Neural progenitor cell (in vitro differentiated cells): ENCODE results near the gene RIMKLA. TPM values are rescaled to one million over a fixed set of nuclear protein-coding genes. Genes with fewer than 3 reads are reported as not detected.

ENCODE experiments used
- DNase-seq: peaks from one replicate; pipeline ENCODE4 v3.0.0-alpha.2; 2016; ENCODE audit warnings: low spot score
- H2AFZ ChIP-seq: fragments of 200-600 bp; sonication (generic); replicated peaks from 2 replicates; pipeline ENCODE4 v1.6.1; 2016; ENCODE audit warnings: antibody characterized with exemption
- H3F3A ChIP-seq: fragments of 200-600 bp; sonication (generic); 2 replicates; pipeline ENCODE4 v1.6.1; 2016; ENCODE audit warnings: antibody characterized with exemption, low read depth
- H3K27ac ChIP-seq: fragments of 200-600 bp; sonication (generic); 2 replicates; pipeline ENCODE4 v1.5.1; 2016; ENCODE audit warnings: mild to moderate bottlenecking
- H3K27me3 ChIP-seq: fragments of 200-600 bp; sonication (generic); 2 replicates; pipeline ENCODE4 v1.6.1; 2016; ENCODE audit warnings: mild to moderate bottlenecking, moderate library complexity
- H3K36me3 ChIP-seq: fragments of 200-600 bp; sonication (generic); 2 replicates; pipeline ENCODE4 v1.5.1; 2016
- H3K4me1 ChIP-seq: fragments of 200-600 bp; sonication (generic); 2 replicates; pipeline ENCODE4 v1.6.1; 2016; ENCODE audit warnings: mixed run types
- H3K4me2 ChIP-seq: fragments of 200-600 bp; sonication (generic); 2 replicates; pipeline ENCODE4 v1.6.1; 2016
- H3K4me3 ChIP-seq: fragments of 200-600 bp; sonication (generic); 2 replicates; pipeline ENCODE4 v1.5.1; 2016
- H3K79me2 ChIP-seq: fragments of 200-600 bp; sonication (generic); 2 replicates; pipeline ENCODE4 v1.6.1; 2016; ENCODE audit warnings: low read depth
- H3K9ac ChIP-seq: fragments of 200-600 bp; sonication (generic); 2 replicates; pipeline ENCODE4 v1.6.1; 2016
- H3K9me3 ChIP-seq: fragments of 200-600 bp; sonication (generic); 2 replicates; pipeline ENCODE4 v1.5.1; 2016; ENCODE audit warnings: low read depth
- H4K20me1 ChIP-seq: fragments of 200-600 bp; sonication (generic); 2 replicates; pipeline ENCODE4 v1.6.1; 2016; ENCODE audit warnings: low read depth
- H3K27ac Mint-ChIP-seq: 3 replicates; pipeline ENCODE4 v1.8.0; 2021; ENCODE audit warnings: mixed read lengths
- H3K27me3 Mint-ChIP-seq: 2 replicates; pipeline ENCODE4 v1.8.0; 2022; ENCODE audit warnings: low read depth, mild to moderate bottlenecking, inconsistent platforms, moderate library complexity, mixed read lengths; ENCODE audit not compliant: insufficient read depth
- H3K36me3 Mint-ChIP-seq: 3 replicates; pipeline ENCODE4 v1.8.0; 2021; ENCODE audit warnings: mixed read lengths
- H3K4me1 Mint-ChIP-seq: 3 replicates; pipeline ENCODE4 v1.8.0; 2021; ENCODE audit warnings: mixed read lengths
- H3K4me3 Mint-ChIP-seq: 3 replicates; pipeline ENCODE4 v1.8.0; 2021; ENCODE audit warnings: mild to moderate bottlenecking, moderate library complexity, mixed read lengths
- H3K9me3 Mint-ChIP-seq: 3 replicates; pipeline ENCODE4 v1.8.0; 2020; ENCODE audit warnings: mixed read lengths
- EZH2 ChIP-seq: fragments of 200-600 bp; sonication (generic); IDR thresholded peaks from 2 replicates; pipeline ENCODE4 v1.6.1; 2017; ENCODE audit warnings: antibody characterized with exemption, mild to moderate bottlenecking, moderate library complexity
- EZH2phosphoT487 ChIP-seq: fragments of 200-600 bp; sonication (generic); IDR thresholded peaks from 2 replicates; pipeline ENCODE4 v1.6.1; 2017; ENCODE audit warnings: antibody characterized with exemption
- total RNA-seq: library from RNA; depleted of rRNA; stranded (reverse); fragments of >200 nt; gene quantifications from 2 replicates; pipeline ENCODE4 v1.2.3, GENCODE V29; 2015; ENCODE audit warnings: low replicate concordance
- TF ChIP-seq, protein P1 (sequence below): fragments of 200-600 bp; sonication (generic); IDR thresholded peaks from 2 replicates; pipeline ENCODE4 v1.5.1; 2017; ENCODE audit warnings: antibody characterized with exemption, mild to moderate bottlenecking

RIMKLA gene
- total RNA-seq, 1 donor from 2014 or later: 5.4 TPM

DNA sequence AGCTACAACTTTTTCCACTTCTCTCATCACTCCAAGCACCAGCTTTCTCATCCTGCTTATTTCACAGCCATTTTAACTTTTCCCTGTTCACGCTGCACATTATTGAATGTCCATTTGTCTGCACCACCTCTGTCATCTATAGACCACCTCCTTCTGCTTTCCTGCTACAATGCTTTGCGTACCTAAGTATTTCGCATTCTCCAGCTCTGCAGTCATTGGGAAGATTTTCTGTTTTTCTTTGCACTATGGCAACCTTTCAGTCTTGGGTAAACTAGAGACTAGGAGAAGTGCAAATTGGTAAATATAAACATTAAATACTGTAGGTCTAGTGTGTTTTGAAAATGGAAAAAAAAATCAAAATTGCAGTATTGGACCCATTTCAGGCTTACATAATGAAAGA lies 83.3 kb downstream of the RIMKLA start:
- Histone ChIP-seq H3K9me3 (no peaks in the 10 kb centered on the region), H2AFZ (peak overlapping the region; percentile 67), H3K27ac (no peak overlapping the region), H3K4me3 (peak overlapping the region; percentile 77), H3K4me1 (peaks cover 9% of the 10 kb centered on the region), H3K27me3 (no peaks in the 10 kb centered on the region), H3K36me3 (no peaks in the 10 kb centered on the region), H3K4me2 (peak overlapping the region; percentile 84), H3F3A (peaks cover 19% of the 10 kb centered on the region), H4K20me1 (no peaks in the 10 kb centered on the region), H3K79me2 (no peaks in the 10 kb centered on the region), H3K9ac (no peak overlapping the region)
- peaks cover 3% of the 10 kb centered on the region for H3K36me3 Mint-ChIP-seq
- DNase-seq: no peak
- H3K4me1 Mint-ChIP-seq: peaks cover 21% of the 10 kb centered on the region
- H3K27ac Mint-ChIP-seq: peak overlapping the region; percentile 6
- no peaks in the 10 kb centered on the region for H3K9me3 Mint-ChIP-seq
- TF ChIP-seq EZH2: no peak
- TF ChIP-seq EZH2phosphoT487: no peak
- TF ChIP-seq, protein P1, sequence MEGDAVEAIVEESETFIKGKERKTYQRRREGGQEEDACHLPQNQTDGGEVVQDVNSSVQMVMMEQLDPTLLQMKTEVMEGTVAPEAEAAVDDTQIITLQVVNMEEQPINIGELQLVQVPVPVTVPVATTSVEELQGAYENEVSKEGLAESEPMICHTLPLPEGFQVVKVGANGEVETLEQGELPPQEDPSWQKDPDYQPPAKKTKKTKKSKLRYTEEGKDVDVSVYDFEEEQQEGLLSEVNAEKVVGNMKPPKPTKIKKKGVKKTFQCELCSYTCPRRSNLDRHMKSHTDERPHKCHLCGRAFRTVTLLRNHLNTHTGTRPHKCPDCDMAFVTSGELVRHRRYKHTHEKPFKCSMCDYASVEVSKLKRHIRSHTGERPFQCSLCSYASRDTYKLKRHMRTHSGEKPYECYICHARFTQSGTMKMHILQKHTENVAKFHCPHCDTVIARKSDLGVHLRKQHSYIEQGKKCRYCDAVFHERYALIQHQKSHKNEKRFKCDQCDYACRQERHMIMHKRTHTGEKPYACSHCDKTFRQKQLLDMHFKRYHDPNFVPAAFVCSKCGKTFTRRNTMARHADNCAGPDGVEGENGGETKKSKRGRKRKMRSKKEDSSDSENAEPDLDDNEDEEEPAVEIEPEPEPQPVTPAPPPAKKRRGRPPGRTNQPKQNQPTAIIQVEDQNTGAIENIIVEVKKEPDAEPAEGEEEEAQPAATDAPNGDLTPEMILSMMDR: no peak
- H3K4me3 Mint-ChIP-seq: peak overlapping the region; percentile 83
- no peaks in the 10 kb centered on the region for H3K27me3 Mint-ChIP-seq

DNA sequence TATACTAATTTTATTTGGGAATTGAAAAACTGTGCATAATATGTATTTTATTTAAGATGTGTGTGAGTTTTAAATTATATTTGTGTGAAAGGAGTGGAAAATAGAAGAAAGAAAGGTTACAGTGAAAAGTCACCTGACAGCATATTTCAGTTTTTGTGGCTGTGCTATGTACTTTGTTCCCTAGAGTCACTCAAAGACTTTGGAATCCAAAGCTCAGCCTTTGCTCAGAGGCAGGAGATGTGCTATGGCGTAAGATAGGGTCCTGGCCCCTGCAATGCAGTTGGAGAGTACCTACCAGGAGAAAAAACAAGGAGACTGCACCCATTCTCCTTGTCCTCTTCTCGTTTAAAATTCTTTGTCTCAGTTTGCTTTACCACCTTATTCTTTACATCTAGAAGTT lies 85.4 kb downstream of the RIMKLA start:
- Histone ChIP-seq H3K4me3 (no peak overlapping the region), H3K9me3 (no peaks in the 10 kb centered on the region), H3F3A (peaks cover 10% of the 10 kb centered on the region), H3K9ac (no peak overlapping the region), H2AFZ (no peak overlapping the region), H3K27ac (no peak overlapping the region), H3K4me2 (no peak overlapping the region), H3K79me2 (no peaks in the 10 kb centered on the region), H3K27me3 (no peaks in the 10 kb centered on the region), H3K4me1 (peaks cover 9% of the 10 kb centered on the region), H4K20me1 (no peaks in the 10 kb centered on the region), H3K36me3 (no peaks in the 10 kb centered on the region)
- TF ChIP-seq EZH2phosphoT487 (no peak), EZH2 (no peak)
- TF ChIP-seq, protein P1: no peak
- H3K4me1 Mint-ChIP-seq: peaks cover 21% of the 10 kb centered on the region
- H3K36me3 Mint-ChIP-seq: no peaks in the 10 kb centered on the region
- no peak for DNase-seq
- no peaks in the 10 kb centered on the region for H3K27me3 Mint-ChIP-seq
- H3K4me3 Mint-ChIP-seq: no peak overlapping the region
- H3K9me3 Mint-ChIP-seq: no peaks in the 10 kb centered on the region
- H3K27ac Mint-ChIP-seq: no peak overlapping the region

DNA sequence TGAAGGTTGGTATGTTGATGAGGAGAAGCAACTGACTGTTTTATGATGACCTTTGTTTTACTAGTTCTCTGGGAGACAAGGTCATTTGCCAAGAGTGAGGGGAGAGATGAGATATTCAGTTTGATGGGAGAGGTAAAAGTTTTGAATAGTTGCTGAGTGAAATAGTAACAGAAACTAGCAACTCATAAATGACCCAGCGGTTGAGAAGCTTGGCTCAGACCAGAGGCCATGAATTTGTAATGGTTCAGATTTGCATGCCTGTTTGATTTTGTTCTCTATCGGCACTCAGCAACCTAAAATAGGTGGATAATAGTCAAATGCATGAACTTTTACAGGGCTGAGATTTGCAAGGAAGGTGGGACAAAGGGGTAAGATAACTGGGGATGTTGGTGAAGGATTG lies 89.1 kb downstream of the RIMKLA start:
- TF ChIP-seq EZH2: no peak
- TF ChIP-seq EZH2phosphoT487: no peak
- TF ChIP-seq, protein P1: no peak
- Mint-ChIP-seq H3K27ac (no peak overlapping the region), H3K4me1 (peaks cover 2% of the 10 kb centered on the region), H3K27me3 (no peaks in the 10 kb centered on the region), H3K36me3 (no peaks in the 10 kb centered on the region), H3K9me3 (no peaks in the 10 kb centered on the region), H3K4me3 (no peak overlapping the region)
- Histone ChIP-seq H3K27me3 (no peaks in the 10 kb centered on the region), H3K9me3 (no peaks in the 10 kb centered on the region), H3F3A (no peaks in the 10 kb centered on the region), H2AFZ (no peak overlapping the region), H3K4me1 (no peaks in the 10 kb centered on the region), H4K20me1 (no peaks in the 10 kb centered on the region), H3K79me2 (no peaks in the 10 kb centered on the region), H3K4me3 (no peak overlapping the region), H3K9ac (no peak overlapping the region), H3K4me2 (no peak overlapping the region), H3K27ac (no peak overlapping the region), H3K36me3 (no peaks in the 10 kb centered on the region)
- DNase-seq: no peak

Other genes starting within 250 kb of the RIMKLA start
- not detected in 2 replicates for gene GUCA2B, start 227.4 kb upstream of the RIMKLA start, total RNA-seq
- gene GUCA2A, start 216.0 kb upstream of the RIMKLA start, total RNA-seq: not detected in 2 replicates
- gene FOXJ3, start 45.6 kb upstream of the RIMKLA start, total RNA-seq: 48.8 and 58.5 TPM in 2 replicates
- 1.3 and 2.1 TPM in 2 replicates for gene ZMYND12, start 75.2 kb downstream of the RIMKLA start, total RNA-seq
- 43.1 and 63.3 TPM in 2 replicates for gene PPCS, start 75.8 kb downstream of the RIMKLA start, total RNA-seq
- gene CCDC30, start 82.5 kb downstream of the RIMKLA start, total RNA-seq: 2.0 and 2.8 TPM in 2 replicates